Vein endothelial cell (primary cell): Measurements from ENCODE around the gene OR56A3. TPM values are rescaled to one million over a fixed set of nuclear protein-coding genes. Genes with fewer than 3 reads are reported as not detected.

ENCODE experiments used
- total RNA-seq: library from RNA; depleted of rRNA; stranded (reverse); fragments of >200 nt; gene quantifications from 2 replicates; pipeline ENCODE4 v1.2.3, GENCODE V29; 2012

The OR56A3 gene, protein sequence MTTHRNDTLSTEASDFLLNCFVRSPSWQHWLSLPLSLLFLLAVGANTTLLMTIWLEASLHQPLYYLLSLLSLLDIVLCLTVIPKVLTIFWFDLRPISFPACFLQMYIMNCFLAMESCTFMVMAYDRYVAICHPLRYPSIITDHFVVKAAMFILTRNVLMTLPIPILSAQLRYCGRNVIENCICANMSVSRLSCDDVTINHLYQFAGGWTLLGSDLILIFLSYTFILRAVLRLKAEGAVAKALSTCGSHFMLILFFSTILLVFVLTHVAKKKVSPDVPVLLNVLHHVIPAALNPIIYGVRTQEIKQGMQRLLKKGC
- total RNA-seq, result not detected in 2 replicates

GRCh38 chr11:5941951-5942350 is at the start of gene OR56A3:
OR56A3 (plus strand) TSS chr11:5942251; CDS start chr11:5947347, 5,096 bp downstream.

GRCh38 chr11:5892908-5893307 is 49.1 kb upstream of the OR56A3 start, which contains the start of gene OR52E5:
OR52E5 (plus strand) TSS chr11:5893208; CDS start chr11:5900777, 7,569 bp downstream.

GRCh38 chr11:5968394-5968793 is 26.3 kb downstream of the OR56A3 start, which contains the start of gene OR56A5:
OR56A5 (minus strand) TSS chr11:5968494; CDS start chr11:5968494, 0 bp downstream.

DNA sequence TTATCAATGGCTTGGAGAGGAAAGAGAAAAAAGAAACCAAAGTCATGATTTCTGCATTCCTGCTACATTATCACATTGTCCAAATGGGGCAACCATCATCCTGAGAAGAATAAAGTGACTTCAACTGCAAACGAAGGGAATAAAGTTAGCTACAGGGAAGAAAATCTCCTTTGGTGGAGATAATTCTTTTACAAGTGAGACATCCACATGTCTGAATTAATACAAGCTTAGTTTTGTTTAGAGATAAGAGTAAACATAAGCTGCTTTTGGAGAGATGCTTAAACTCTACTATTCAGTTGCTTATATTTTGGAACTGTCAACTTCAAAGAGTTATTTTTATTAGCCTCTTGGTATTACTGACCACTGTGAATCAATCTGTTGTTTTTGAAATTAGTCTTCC is 44.8 kb downstream of the OR56A3 start, which contains the start of gene OR52L1:
TSS of gene OR52L1 (minus strand) at position 101 of the 400 bp plus-strand sequence. CDS start at position 46, 55 bp downstream.

Other genes starting within 250 kb of the OR56A3 start
- gene OR56B1, start 205.8 kb upstream of the OR56A3 start, total RNA-seq, result not detected in 2 replicates
- not detected in 2 replicates for gene OR52N4, start 188.0 kb upstream of the OR56A3 start, total RNA-seq
- gene OR52N5, start 158.9 kb upstream of the OR56A3 start, total RNA-seq, result not detected in 2 replicates
- not detected in 2 replicates for gene OR52N1, start 151.0 kb upstream of the OR56A3 start, total RNA-seq
- not detected in 2 replicates for gene OR52N2, start 133.3 kb upstream of the OR56A3 start, total RNA-seq
- gene OR52E6, start 100.4 kb upstream of the OR56A3 start, total RNA-seq, result not detected in 2 replicates
- not detected in 2 replicates for gene OR52E8, start 84.6 kb upstream of the OR56A3 start, total RNA-seq
- not detected in 2 replicates for gene OR52E4, start 61.6 kb upstream of the OR56A3 start, total RNA-seq
- gene OR52E5, start 49.0 kb upstream of the OR56A3 start, total RNA-seq, result not detected in 2 replicates
- gene OR56A5, start 26.2 kb downstream of the OR56A3 start, total RNA-seq, result not detected in 2 replicates
- not detected in 2 replicates for gene OR52L1, start 44.7 kb downstream of the OR56A3 start, total RNA-seq
- gene OR56A4, start 64.7 kb downstream of the OR56A3 start, total RNA-seq, result not detected in 2 replicates
- not detected in 2 replicates for gene OR56A1, start 88.5 kb downstream of the OR56A3 start, total RNA-seq
- gene OR56B4, start 165.4 kb downstream of the OR56A3 start, total RNA-seq, result not detected in 2 replicates
- not detected in 2 replicates for gene OR52B2, start 228.1 kb downstream of the OR56A3 start, total RNA-seq